ENCODE data around the gene TRIM41.
"Not testable (repeated sequence)": the region's sequence is repeated elsewhere in the genome, so short reads cannot be mapped to it uniquely, and the experiment has no call there.

TRIM41 gene

GRCh38 chr5:181259283-181259682, 36.2 kb downstream of the TRIM41 start:
- no peak for DNase-seq

DNA sequence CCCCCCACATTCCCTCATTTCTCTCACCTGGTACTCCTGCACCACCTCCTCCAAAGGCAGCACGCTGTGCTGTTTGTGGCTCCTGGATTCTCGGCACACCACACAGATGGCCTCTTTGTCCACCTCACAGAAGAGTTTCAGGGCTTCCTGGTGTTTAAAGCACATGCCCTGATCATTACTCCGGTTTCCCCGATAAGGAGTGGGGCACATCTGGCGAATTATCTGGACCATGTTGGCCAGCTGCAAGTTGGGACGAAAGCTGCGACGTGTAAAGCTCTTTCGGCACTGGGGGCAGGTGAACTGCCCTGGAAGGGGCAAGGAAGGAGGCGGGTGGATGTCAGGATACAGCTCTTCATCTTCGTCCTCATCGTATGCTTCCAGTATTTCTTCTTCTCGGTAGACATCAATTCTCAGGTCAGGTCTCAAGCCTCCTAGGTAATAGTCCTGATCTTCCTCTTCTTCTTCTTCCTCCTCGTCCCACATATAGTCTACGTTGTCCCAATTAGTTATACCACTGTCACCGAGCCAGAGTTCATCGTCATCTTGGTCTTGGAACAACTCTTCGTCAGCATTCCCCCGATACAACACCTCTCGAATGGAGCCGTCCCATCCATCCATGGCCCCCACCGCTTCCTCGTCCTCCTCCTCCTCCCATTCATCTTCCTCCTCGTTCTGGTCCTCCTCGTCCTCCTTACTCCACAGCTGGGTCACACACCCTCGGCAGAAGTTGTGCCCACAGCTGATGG, 37.1 kb downstream of the TRIM41 start:
- no peak for DNase-seq

DNA sequence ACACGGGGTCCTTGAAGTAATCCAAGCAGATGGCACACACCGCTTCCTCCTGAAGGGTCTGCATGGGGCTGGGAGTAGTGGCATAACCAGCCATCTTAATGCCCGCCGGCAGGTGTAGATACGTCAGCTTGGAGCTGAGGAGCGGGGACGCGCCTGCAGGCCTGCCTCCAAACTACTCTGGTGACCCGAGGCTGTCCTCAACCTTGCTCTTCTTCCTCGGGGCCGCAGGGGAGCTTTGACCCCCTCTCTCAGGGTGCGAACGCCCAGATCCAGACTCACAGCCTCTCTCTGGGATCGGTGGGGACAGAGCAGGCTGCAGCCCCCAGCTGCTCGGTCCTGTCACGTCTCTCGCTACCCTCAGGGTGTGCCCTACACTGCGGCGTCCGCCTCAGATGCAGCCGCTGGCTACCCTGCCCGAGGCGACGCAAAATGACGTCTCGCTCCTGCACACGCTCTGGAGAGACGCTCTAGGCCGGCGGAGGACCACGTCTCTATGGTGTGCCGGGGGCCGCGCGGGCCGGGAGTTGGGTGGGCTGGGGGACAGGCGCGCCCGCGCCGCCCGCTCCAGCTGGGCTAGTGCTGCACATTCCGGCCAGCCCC, 37.7 kb downstream of the TRIM41 start, which contains the start of gene TRIM52:
TRIM52 (minus strand) TSS at position 424 of the 600 bp plus-strand sequence; CDS start at position 94, 330 bp downstream.
- DNase-seq, result no peak

DNA sequence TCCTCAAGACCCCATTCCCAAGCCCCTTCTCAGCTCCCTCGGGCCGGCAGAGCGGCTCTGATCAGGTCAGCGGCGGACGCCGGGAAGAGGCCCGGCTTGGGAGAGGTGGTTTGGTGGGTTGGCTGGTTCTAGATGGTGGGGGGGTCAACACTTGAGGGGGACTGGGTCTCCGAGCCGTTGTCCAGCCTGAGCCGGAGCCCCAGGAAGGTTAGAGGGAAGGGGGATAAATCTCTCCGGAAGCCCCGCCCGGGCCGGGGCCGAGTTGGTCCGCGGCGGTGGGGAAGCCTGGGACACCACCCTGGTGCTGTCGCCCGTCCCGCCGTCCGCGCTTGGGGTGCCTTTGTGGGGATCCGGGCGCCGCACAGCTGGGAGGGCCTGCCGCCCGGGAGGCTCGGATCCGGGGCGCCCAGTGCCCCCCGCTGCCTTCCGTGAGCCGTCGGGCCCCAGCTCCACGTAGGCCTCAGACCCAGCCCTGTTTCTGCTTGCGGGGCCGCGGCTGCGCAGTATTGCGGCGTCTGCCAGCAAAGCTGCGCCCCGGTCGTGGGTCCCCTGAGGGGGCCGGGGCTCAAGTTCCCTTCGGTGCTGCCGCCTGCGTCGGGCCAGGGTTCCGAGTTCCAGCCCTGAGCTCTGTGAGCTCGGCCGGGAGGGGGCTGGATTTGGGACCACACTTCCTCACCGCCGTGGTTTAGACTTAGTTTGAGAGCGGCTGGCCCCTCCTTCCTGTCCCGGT, 38.4 kb downstream of the TRIM41 start:
- DNase-seq, result no peak

GRCh38 chr5:181263633-181264032, 40.6 kb downstream of the TRIM41 start:
- DNase-seq, result no peak

- no peak for DNase-seq
Measured at GRCh38 chr5:181265092-181265671, 42.1 kb downstream of the TRIM41 start.

- not testable (repeated sequence) for DNase-seq
Measured at GRCh38 chr5:181267291-181267904, 44.3 kb downstream of the TRIM41 start.

DNA sequence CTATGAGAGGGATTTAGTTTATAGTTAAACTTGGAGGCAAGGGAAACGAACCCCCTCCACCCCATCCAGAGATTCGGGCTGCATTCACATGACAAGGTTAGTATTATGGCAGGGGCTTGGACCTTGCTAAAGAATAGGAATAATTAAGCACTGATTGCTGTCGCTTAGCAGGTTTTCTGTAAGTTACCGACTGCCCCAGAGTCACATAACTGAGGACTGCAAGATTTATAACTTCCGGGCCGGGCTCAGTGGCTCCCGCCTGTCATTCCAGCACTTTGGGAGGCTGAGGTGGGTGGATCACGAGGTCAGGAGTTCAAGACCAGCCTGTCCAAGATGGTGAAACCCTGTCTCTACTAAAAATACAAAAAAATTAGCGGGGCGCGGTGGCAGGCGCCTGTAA, 44.8 kb downstream of the TRIM41 start:
- not testable (repeated sequence) for DNase-seq

- no peak for DNase-seq
Measured at GRCh38 chr5:181271081-181271480, 48.0 kb downstream of the TRIM41 start.

GRCh38 chr5:181273433-181273744, 50.3 kb downstream of the TRIM41 start:
- DNase-seq, result not testable (repeated sequence)

- DNase-seq, result no peak
Measured at GRCh38 chr5:181280251-181280762, 57.2 kb downstream of the TRIM41 start.

GRCh38 chr5:181281077-181281983, 58.2 kb downstream of the TRIM41 start:
- DNase-seq, result no peak

GRCh38 chr5:181281984-181282316, 58.9 kb downstream of the TRIM41 start:
- no peak for DNase-seq

GRCh38 chr5:181282415-181282814, 59.3 kb downstream of the TRIM41 start:
- not testable (repeated sequence) for DNase-seq

DNA sequence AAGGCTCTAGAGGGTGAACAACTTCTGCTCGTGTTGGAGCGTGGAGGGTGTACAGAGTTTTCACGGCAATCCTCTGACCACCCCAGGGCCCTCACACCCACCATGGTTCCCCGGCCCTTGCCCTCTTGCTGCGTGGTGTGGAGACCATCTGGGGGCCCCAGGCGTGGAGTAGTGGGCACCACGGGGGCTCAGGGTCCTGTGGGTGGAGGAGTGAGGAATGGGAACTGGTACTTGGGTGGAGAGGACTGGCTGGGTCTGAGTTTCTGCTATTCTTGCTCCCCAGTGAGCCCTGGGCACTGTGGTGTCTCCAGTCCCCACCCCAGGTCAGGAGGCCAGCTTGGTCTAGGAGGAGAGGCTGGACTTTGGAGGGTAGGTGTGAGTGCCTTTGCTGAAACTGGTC, 59.8 kb downstream of the TRIM41 start:
- no peak for DNase-seq

DNA sequence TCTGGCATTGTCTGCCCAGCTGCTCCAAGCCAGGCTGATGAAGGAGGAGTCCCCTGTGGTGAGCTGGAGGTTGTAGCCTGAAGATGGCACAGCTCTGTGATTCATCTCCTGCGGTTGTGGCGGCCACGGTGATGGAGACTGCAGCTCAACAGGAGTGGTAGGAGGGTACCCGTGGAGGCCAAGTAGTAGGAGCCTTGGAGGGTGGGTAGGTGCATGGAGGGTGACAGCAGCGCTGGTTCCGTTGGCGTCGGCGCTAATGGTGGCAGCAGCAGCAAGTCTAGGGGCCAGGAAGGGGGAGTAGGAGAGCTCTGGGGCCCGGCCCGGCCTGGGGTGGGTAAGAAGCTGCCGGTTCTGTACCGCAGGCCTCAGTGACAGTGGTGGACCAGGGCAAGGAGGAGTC, 60.3 kb downstream of the TRIM41 start:
- DNase-seq, result no peak

- not testable (repeated sequence) for DNase-seq
Measured at GRCh38 chr5:181283841-181284755, 61.0 kb downstream of the TRIM41 start.

All from NCI-H69 (cell line).